Measurements from ENCODE around the gene PTPRN2.

DNA sequence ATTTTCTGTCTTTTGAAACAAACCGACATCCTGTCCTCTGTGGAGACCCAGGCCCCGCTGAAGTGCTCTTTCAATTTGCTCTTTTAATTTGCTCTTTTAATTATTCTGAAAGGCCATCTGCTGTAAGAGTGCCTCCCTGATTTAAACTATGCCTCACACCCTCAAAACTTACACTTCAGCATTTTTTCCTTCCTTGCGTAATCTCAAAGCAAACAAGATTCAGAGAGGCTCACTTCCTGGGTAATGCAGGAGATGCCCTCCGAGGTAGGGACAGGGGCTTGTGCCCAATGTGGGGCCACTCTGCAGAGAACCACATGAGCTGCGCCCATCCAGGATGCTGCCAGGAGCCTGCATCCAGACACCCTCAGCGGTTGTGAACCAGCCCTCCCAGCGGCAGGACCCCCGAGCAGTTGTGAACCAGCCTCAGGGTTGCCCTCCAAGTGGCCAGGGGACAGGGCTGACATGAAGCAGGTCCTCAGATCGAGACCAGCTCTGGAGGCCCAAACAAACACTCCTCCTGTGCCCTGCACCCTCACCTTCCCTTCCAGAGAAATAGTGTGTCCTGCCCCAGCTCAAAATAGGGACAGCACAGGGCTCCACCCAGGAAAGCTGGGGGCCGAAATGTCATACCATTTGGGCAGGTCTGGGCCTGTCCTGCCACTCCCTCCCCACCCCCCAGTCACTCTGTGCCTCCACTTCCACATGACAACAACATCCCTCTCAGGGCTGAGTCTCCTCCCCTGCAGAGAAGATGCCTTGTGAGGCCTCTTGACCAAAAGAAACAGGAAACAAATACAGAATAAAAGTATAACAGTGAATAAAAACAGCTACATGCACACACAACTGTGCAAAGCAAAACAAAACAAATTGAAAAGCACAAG is 190.4 kb downstream of the PTPRN2 start:
- no peak for TF ChIP-seq GATA2 (IDR thresholded peaks at IDR 0.05; ENCODE audit: low read depth, low read length)
- TF ChIP-seq GATA3 (IDR thresholded peaks at IDR 0.05; ENCODE audit: low read depth, low read length): no peak

Data from SH-SY5Y (cell line).